GM12878 (cell line): Measurements from ENCODE around the gene RPL27A. TPM values are rescaled to one million over a fixed set of nuclear protein-coding genes. Genes with fewer than 3 reads are reported as not detected.

Experiments
- ATAC-seq: fragments of 200-7000 bp; cut with Tn5 transposase; 3 replicates; pipeline ENCODE4 v1.9.1; 2020; ENCODE audit warnings: mild to moderate bottlenecking, moderate library complexity
- BruUV-seq: library from RNA; stranded (reverse); fragments of 400-500 nt; replicated peaks from 2 replicates; lab custom pipeline; 2021; lab: Mats Ljungman, UMichigan
- CTCF ChIA-PET: fragments of 300-600 bp; sonication (Branson Sonifier 250); formaldehyde crosslinking; extraction: SDS; loops from one replicate; lab custom pipeline; 2021; ENCODE audit warnings: inconsistent platforms; lab: Yijun Ruan, JAX
- POLR2A ChIA-PET: fragments of 350-600 bp; formaldehyde crosslinking; extraction: SDS; loops from one replicate; lab custom pipeline; 2021; ENCODE audit warnings: inconsistent platforms; lab: Charles Lee
- RAD21 ChIA-PET: fragments of 300-600 bp; sonication (Branson Sonifier 250); formaldehyde crosslinking; loops from one replicate; lab custom pipeline; 2023; ENCODE audit warnings: antibody characterized with exemption; ENCODE audit not compliant: unreplicated experiment; lab: Charles Lee
- SMC1A ChIA-PET: fragments of 300-600 bp; sonication (Branson Sonifier 250); formaldehyde crosslinking; loops from one replicate; lab custom pipeline; 2023; ENCODE audit not compliant: unreplicated experiment, uncharacterized antibody; lab: Charles Lee
- DNase-seq: peaks from one replicate; pipeline ENCODE4 v3.0.0-alpha.2; 2011; ENCODE audit warnings: low read depth, low spot score
- FAIRE-seq: peaks from 3 replicates; lab custom pipeline; 2011; peaks lifted over from hg19 to GRCh38; lab: Jason Lieb, UNC
- H2AFZ ChIP-seq: 2 replicates; pipeline ENCODE4 v1.6.0; 2011; ENCODE audit warnings: low read depth, low read length, control low read depth; ENCODE audit not compliant: control insufficient read depth
- H3K27ac ChIP-seq: 2 replicates; pipeline ENCODE4 v1.5.1; 2011; ENCODE audit warnings: control low read depth; ENCODE audit not compliant: control insufficient read depth, insufficient read depth
- H3K27me3 ChIP-seq, 2 experiments: replicated peaks in 1 of 2; 2 replicates each; pipeline versions ENCODE4 v1.6.0 to v1.6.1; 2011; ENCODE audit warnings: low read length in 1 of 2; ENCODE audit not compliant: control insufficient read depth in 2 of 2, insufficient read depth in 2 of 2
- H3K36me3 ChIP-seq, 2 experiments: 2 replicates each; pipeline ENCODE4 v1.5.1; 2011; ENCODE audit warnings: low read length in 1 of 2; ENCODE audit not compliant: control insufficient read depth in 2 of 2, insufficient read depth in 2 of 2
- H3K4me1 ChIP-seq: 2 replicates; pipeline ENCODE4 v1.6.1; 2011; ENCODE audit warnings: mild to moderate bottlenecking, low read length, moderate library complexity, mixed read lengths; ENCODE audit not compliant: control insufficient read depth, insufficient read depth
- H3K4me2 ChIP-seq: 2 replicates; pipeline ENCODE4 v1.6.0; 2011; ENCODE audit warnings: control low read depth; ENCODE audit not compliant: control insufficient read depth, insufficient read depth
- H3K4me3 ChIP-seq: fragments of 200-600 bp; sonication (generic); 2 replicates; pipeline ENCODE4 v1.5.1; 2016
- H3K79me2 ChIP-seq: 2 replicates; pipeline ENCODE4 v1.6.0; 2011; ENCODE audit warnings: low read length; ENCODE audit not compliant: control insufficient read depth, insufficient read depth
- H3K9ac ChIP-seq: 2 replicates; pipeline ENCODE4 v1.8.0; 2011; ENCODE audit warnings: low read length, control low read depth, mixed read lengths; ENCODE audit not compliant: control insufficient read depth, insufficient read depth
- H3K9me3 ChIP-seq: replicated peaks from 3 replicates; pipeline ENCODE4 v1.5.1; 2011; ENCODE audit warnings: mild to moderate bottlenecking, low read length; ENCODE audit not compliant: control insufficient read depth, insufficient read depth
- H4K20me1 ChIP-seq: 2 replicates; pipeline ENCODE4 v1.6.0; 2011; ENCODE audit not compliant: control insufficient read depth, insufficient read depth
- BCL11A ChIP-seq: IDR thresholded peaks from 2 replicates; pipeline ENCODE4 v1.6.1; 2011; ENCODE audit warnings: low read depth, low read length
- PKNOX1 ChIP-seq: fragments of 450-650 bp; IDR thresholded peaks from 2 replicates; pipeline ENCODE4 v1.6.1; 2016; ENCODE audit warnings: mild to moderate bottlenecking
- REST ChIP-seq: IDR thresholded peaks from 2 replicates; pipeline ENCODE4 v1.6.1; 2012; ENCODE audit warnings: mild to moderate bottlenecking, low read depth, low read length
- TAF1 ChIP-seq: IDR thresholded peaks from 2 replicates; pipeline ENCODE4 v1.6.1; 2011; ENCODE audit warnings: mild to moderate bottlenecking, low read depth, low read length, borderline replicate concordance
- WGBS: methylation state at CpG from one replicate; pipeline ENCODE4 v1.1.6; 2016; ENCODE audit warnings: low lambda C conversion rate; ENCODE audit not compliant: insufficient replicate concordance, insufficient coverage; ENCODE audit errors: missing lambda C conversion rate; 5-methylcytosine and 5-hydroxymethylcytosine counted together
- in situ Hi-C: fragments of 300-500 bp; cut with MboI; formaldehyde crosslinking; loops from 9 replicates; pipeline ENCODE4 v1.14.3; 2018; ENCODE audit warnings: mixed read lengths
- intact Hi-C: fragments of 100-400 bp; cut with micrococcal nuclease; formaldehyde crosslinking; loops from one replicate; pipeline ENCODE4 v1.14.2; 2022; ENCODE audit not compliant: unreplicated experiment
- polyA plus RNA-seq, 11 experiments: library from polyadenylated mRNA; depleted of rRNA in 4 of 11; unstranded in 6 of 11; stranded (reverse) in 5 of 11; fragments of >200 nt; fragmentation: Nextera tagmentation in 4 of 11; fragmentation: Illumina TruSeq in 1 of 11; extraction: Ambion mirVana in 4 of 11; extraction: Trizol in 1 of 11; gene quantifications; 1 replicate in 1 of 11; 2 replicates in 10 of 11; pipeline versions ENCODE4 v1.2.1 to v1.2.3, GENCODE V29; 2011 to 2016; ENCODE audit warnings: inconsistent platforms in 2 of 11, missing spikeins in 2 of 11, low read depth in 1 of 11
- total RNA-seq, 4 experiments: library from RNA; depleted of rRNA in 3 of 4; stranded (reverse); fragments of >200 nt in 3 of 4; fragmentation: Illumina TruSeq in 1 of 4; extraction: Trizol in 1 of 4; gene quantifications; 2 replicates each; pipeline versions ENCODE4 v1.2.1 to v1.2.3, GENCODE V29; 2013 to 2021
- TF ChIP-seq, protein P1 (sequence below): fragments of 450-650 bp; IDR thresholded peaks from 2 replicates; pipeline ENCODE4 v1.6.1; 2017; ENCODE audit warnings: low read depth, mild to moderate bottlenecking, moderate library complexity
- TF ChIP-seq, protein P2 (sequence below): IDR thresholded peaks from 2 replicates; pipeline ENCODE4 v1.6.1; 2011; ENCODE audit warnings: mild to moderate bottlenecking, low read depth, low read length, moderate library complexity; ENCODE audit not compliant: insufficient replicate concordance

Gene RPL27A
- total and polyA plus RNA-seq, 10 of the 15 experiments (the other 5 are each of a cell fraction or from before 2014, with no cell fraction given): 978 to 4,776 (median 1,959) TPM

GRCh38 chr11:8721609-8722500, 39.3 kb downstream of the RPL27A start:
- BruUV-seq: no TSS peak
- POLR2A ChIA-PET: interaction anchor here (0.6 kb wide), 1 partner anchor 41 kb away, joined by 3 read pairs; no protein-coding TSS in a partner anchor
- SMC1A ChIA-PET: no interaction called here

More at GRCh38 chr11:8721609-8722500, 39.3 kb downstream of the RPL27A start:
- Histone ChIP-seq H3K36me3 (no peaks in the 10 kb centered on the region), H3K4me2 (no peak overlapping the region), H3K27ac (no peak overlapping the region), H4K20me1 (no peaks in the 10 kb centered on the region), H3K9me3 (no peaks in the 10 kb centered on the region), H3K9ac (no peak overlapping the region), H3K4me3 (no peak overlapping the region), H3K27me3 (peaks cover 0 to 2% of the 10 kb centered on the region in 2 experiments; a peak in 1 of 4 replicates), H3K79me2 (no peaks in the 10 kb centered on the region), H3K4me1 (peaks cover 6% of the 10 kb centered on the region), H2AFZ (no peak overlapping the region)
- TF ChIP-seq PKNOX1 (peak; percentile 71), REST (no peak), BCL11A (no peak), TAF1 (no peak)
- TF ChIP-seq, protein P1, sequence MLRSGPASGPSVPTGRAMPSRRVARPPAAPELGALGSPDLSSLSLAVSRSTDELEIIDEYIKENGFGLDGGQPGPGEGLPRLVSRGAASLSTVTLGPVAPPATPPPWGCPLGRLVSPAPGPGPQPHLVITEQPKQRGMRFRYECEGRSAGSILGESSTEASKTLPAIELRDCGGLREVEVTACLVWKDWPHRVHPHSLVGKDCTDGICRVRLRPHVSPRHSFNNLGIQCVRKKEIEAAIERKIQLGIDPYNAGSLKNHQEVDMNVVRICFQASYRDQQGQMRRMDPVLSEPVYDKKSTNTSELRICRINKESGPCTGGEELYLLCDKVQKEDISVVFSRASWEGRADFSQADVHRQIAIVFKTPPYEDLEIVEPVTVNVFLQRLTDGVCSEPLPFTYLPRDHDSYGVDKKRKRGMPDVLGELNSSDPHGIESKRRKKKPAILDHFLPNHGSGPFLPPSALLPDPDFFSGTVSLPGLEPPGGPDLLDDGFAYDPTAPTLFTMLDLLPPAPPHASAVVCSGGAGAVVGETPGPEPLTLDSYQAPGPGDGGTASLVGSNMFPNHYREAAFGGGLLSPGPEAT: no peak
- TF ChIP-seq, protein P2, sequence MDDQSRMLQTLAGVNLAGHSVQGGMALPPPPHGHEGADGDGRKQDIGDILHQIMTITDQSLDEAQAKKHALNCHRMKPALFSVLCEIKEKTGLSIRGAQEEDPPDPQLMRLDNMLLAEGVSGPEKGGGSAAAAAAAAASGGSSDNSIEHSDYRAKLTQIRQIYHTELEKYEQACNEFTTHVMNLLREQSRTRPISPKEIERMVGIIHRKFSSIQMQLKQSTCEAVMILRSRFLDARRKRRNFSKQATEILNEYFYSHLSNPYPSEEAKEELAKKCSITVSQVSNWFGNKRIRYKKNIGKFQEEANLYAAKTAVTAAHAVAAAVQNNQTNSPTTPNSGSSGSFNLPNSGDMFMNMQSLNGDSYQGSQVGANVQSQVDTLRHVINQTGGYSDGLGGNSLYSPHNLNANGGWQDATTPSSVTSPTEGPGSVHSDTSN: peak; percentile 70
- peak; percentile 27; the same call in 1 of the 3 replicates for ATAC-seq
- ChIA-PET RAD21 (no interaction called here), CTCF (no interaction called here)
- intact Hi-C loops (no loop called here), in situ Hi-C loops (no loop called here)
- WGBS: 53% methylated on average over 13 of the region's 13 CpGs
- FAIRE-seq: no peak
- no peak for DNase-seq
